HG02840 (cell line): ENCODE data around the gene DHX32.

ENCODE experiments used
- ATAC-seq: cut with Tn5 transposase; IDR thresholded peaks from one replicate; pipeline ENCODE4 v1.9.1; 2021; ENCODE audit warnings: mild to moderate bottlenecking, moderate library complexity, moderate number of reproducible peaks; ENCODE audit not compliant: unreplicated experiment, low FRiP score

DHX32 gene

GRCh38 chr10:125850766-125851731 is 30.0 kb downstream of the DHX32 start:
- no peak for ATAC-seq

- ATAC-seq: no peak
Observed at GRCh38 chr10:125849448-125849847, 31.6 kb downstream of the DHX32 start.

GRCh38 chr10:125848857-125849256 is 32.2 kb downstream of the DHX32 start:
- ATAC-seq: no peak

GRCh38 chr10:125848371-125848770 is 32.7 kb downstream of the DHX32 start:
- no peak for ATAC-seq

GRCh38 chr10:125846894-125847293 is 34.2 kb downstream of the DHX32 start:
- no peak for ATAC-seq

- no peak for ATAC-seq
Observed at GRCh38 chr10:125845617-125846016, 35.5 kb downstream of the DHX32 start.

- no peak for ATAC-seq
Observed at GRCh38 chr10:125844751-125845221, 36.3 kb downstream of the DHX32 start.

- ATAC-seq: no peak
Observed at GRCh38 chr10:125843603-125844329, 37.3 kb downstream of the DHX32 start.

GRCh38 chr10:125840955-125841354 is 40.1 kb downstream of the DHX32 start:
- ATAC-seq: no peak

GRCh38 chr10:125840406-125840805 is 40.7 kb downstream of the DHX32 start:
- ATAC-seq: no peak

- no peak for ATAC-seq
Observed at GRCh38 chr10:125838802-125839575, 42.1 kb downstream of the DHX32 start.

- no peak for ATAC-seq
Observed at GRCh38 chr10:125836746-125837145, 44.3 kb downstream of the DHX32 start.

GRCh38 chr10:125828311-125828710 is 52.8 kb downstream of the DHX32 start:
- ATAC-seq: no peak

- no peak for ATAC-seq
Observed at GRCh38 chr10:125827133-125827532, 54.0 kb downstream of the DHX32 start.

GRCh38 chr10:125824736-125825135 is 56.4 kb downstream of the DHX32 start:
- ATAC-seq: no peak

GRCh38 chr10:125823663-125824251 is 57.3 kb downstream of the DHX32 start:
- no peak for ATAC-seq

- ATAC-seq: peak; percentile 85
Observed at GRCh38 chr10:125822878-125823662, 58.0 kb downstream of the DHX32 start, which contains the start of the genes BCCIP and UROS. Gene BCCIP, plus strand, starts transcription at chr10:125823546. Its CDS starts 12 bp downstream, at chr10:125823558. Gene UROS, minus strand, starts transcription at chr10:125823258. Its CDS starts 6,759 bp downstream, at chr10:125816499.

- ATAC-seq: peak; percentile 39
Observed at GRCh38 chr10:125820701-125821100, 60.4 kb downstream of the DHX32 start.

GRCh38 chr10:125817337-125817946 is 63.6 kb downstream of the DHX32 start:
- no peak for ATAC-seq
